Left cardiac atrium (tissue), 4 donors: ENCODE measurements around the gene PSORS1C1. TPM values are rescaled to one million over a fixed set of nuclear protein-coding genes. Genes with fewer than 3 reads are reported as not detected.
"Not testable (repeated sequence)": the region's sequence is repeated elsewhere in the genome, so short reads cannot be mapped to it uniquely, and the experiment has no call there.

Experiments used
- ATAC-seq, 2 donors: fragments of 200-7000 bp; cut with Tn5 transposase; one replicate each; pipeline ENCODE4 v1.9.1; 2020; ENCODE audit warnings: mild to moderate bottlenecking in 2 of 2, moderate library complexity in 2 of 2
- DNase-seq: peaks from one replicate; pipeline ENCODE4 v3.0.0-alpha.2; 2020
- intact Hi-C, 2 donors: fragments of 100-400 bp; cut with DNase I; formaldehyde crosslinking; loops; one replicate each; pipeline versions ENCODE4 v1.14.1 to v1.15.1; 2022 to 2023
- total RNA-seq, 2 donors: library from RNA; stranded (reverse); fragmentation: NEBNext Ultra II Directional; extraction: Animal tissue kit (Norgen Biotek cat#: 25700); gene quantifications; one replicate each; pipeline ENCODE4 v1.2.1, GENCODE V29; 2021
- donor health status: DM: no; HTN: yes; CAD: no.
- donor health status: DM: no; HTN: yes; CAD: no; lungs with severe emphysema.
- donor health status: DM: yes; HTN: yes; CAD: no.
- donor health status: Dilated cardiomyopathy.

Gene PSORS1C1
- total RNA-seq, 2 donors from 2014 or later: 1.1 to 1.9 TPM

DNA sequence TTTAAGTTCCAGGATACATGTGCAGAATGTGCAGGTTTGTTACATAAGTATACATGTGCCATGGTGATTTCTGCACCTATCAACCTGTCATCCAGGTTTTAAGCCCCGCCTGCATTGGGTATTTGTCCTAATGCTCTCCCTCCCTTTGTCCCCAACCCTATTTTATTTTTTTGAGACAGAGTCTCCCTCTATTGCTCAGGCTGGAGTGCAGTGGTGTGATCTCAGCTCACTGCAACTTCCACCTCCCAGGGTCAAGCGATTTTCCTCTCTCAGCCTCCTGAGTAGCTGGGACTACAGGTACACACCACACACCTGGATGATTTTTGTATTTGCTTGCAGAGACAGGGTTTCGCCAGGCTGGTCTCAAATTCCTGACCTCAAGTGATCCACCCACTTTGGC is 74.6 kb downstream of the PSORS1C1 start:
- intact Hi-C loops, DNase-seq, ATAC-seq: not testable (repeated sequence)

Other genes starting within 250 kb of the PSORS1C1 start
- 10 to 100 TPM; 58.4 to 60.2 TPM for gene DDR1, start 230.3 kb upstream of the PSORS1C1 start, total RNA-seq
- gene GTF2H4, start 206.6 kb upstream of the PSORS1C1 start, total RNA-seq: 10 to 100 TPM; 24.4 to 25.3 TPM
- 10 to 100 TPM; 14.0 to 18.7 TPM for gene VARS2, start 200.6 kb upstream of the PSORS1C1 start, total RNA-seq
- not detected for gene SFTA2, start 182.6 kb upstream of the PSORS1C1 start, total RNA-seq
- not detected for gene MUCL3, start 173.8 kb upstream of the PSORS1C1 start, total RNA-seq
- gene MUC21, start 131.1 kb upstream of the PSORS1C1 start, total RNA-seq: not detected
- under 1 TPM in 1 of 2 donors, not detected in 1; 0.06 TPM for gene MUC22, start 104.3 kb upstream of the PSORS1C1 start, total RNA-seq
- not detected for gene C6orf15, start 2.2 kb upstream of the PSORS1C1 start, total RNA-seq
- under 1 TPM in 1 of 2 donors, not detected in 1; 0.10 TPM for gene CDSN, start 5.6 kb downstream of the PSORS1C1 start, total RNA-seq
- gene PSORS1C2, start 24.3 kb downstream of the PSORS1C1 start, total RNA-seq: not detected
- 10 to 100 TPM; 10.4 to 11.0 TPM for gene CCHCR1, start 43.0 kb downstream of the PSORS1C1 start, total RNA-seq
- gene TCF19, start 43.8 kb downstream of the PSORS1C1 start, total RNA-seq: 1 to 10 TPM; 2.2 to 8.3 TPM
- under 1 TPM; 0.71 to 0.86 TPM for gene POU5F1, start 55.9 kb downstream of the PSORS1C1 start, total RNA-seq
- 100 to 1,000 TPM; 235 to 362 TPM for gene HLA-C, start 157.3 kb downstream of the PSORS1C1 start, total RNA-seq
- 100 to 1,000 TPM; 609 to 632 TPM for gene HLA-B, start 242.4 kb downstream of the PSORS1C1 start, total RNA-seq